Panc1 (cell line): ENCODE data around the gene LILRB3.

ENCODE experiments used
- CTCF ChIP-seq: fragments of 450-650 bp; IDR thresholded peaks from 2 replicates; pipeline ENCODE4 v1.5.1; 2017; ENCODE audit warnings: mild to moderate bottlenecking
- REST ChIP-seq, 2 experiments: IDR thresholded peaks; 2 replicates each; pipeline ENCODE4 v1.6.1; 2011 to 2012; ENCODE audit warnings: low read depth in 2 of 2, control low read depth in 1 of 2, low read length in 1 of 2, mild to moderate bottlenecking in 1 of 2, moderate library complexity in 1 of 2; ENCODE audit not compliant: insufficient read depth in 1 of 2
- SIN3A ChIP-seq: IDR thresholded peaks from 2 replicates; pipeline ENCODE4 v1.6.1; 2012; ENCODE audit warnings: low read depth, mild to moderate bottlenecking, low read length, moderate library complexity, borderline replicate concordance; ENCODE audit not compliant: insufficient read depth

GRCh38 chr19:54254195-54254906 is 31.5 kb upstream of the LILRB3 start:
- TF ChIP-seq CTCF (no peak), REST (IDR thresholded peaks at IDR 0.05; ENCODE audit: insufficient read depth in 1 of 2, low read depth in 2 of 2, low read length in 1 of 2) (no peak), SIN3A (no peak)
